Stomach (tissue), 9 donors: ENCODE measurements around the gene ST8SIA6. TPM values are rescaled to one million over a fixed set of nuclear protein-coding genes. Genes with fewer than 3 reads are reported as not detected.

Experiments
- DNase-seq, 2 donors: peaks; one replicate each; pipeline versions ENCODE4 v3.0.0 to v3.0.0-alpha.2; 2013 to 2019
- H3K27ac ChIP-seq, 5 donors: fragments of 200-600 bp in 4 of 5; sonication (generic) in 4 of 5; one replicate each; pipeline ENCODE4 v1.5.1; 2013 to 2019; ENCODE audit warnings: mild to moderate bottlenecking in 1 of 5, moderate library complexity in 1 of 5
- H3K27me3 ChIP-seq, 3 donors: fragments of 200-600 bp; sonication (generic); one replicate each; pipeline ENCODE4 v1.5.1; 2017 to 2019; ENCODE audit warnings: mixed run types in 1 of 3
- H3K36me3 ChIP-seq, 4 donors: fragments of 200-600 bp; sonication (generic); 1 replicate in 3 of 4; 2 replicates in 1 of 4; pipeline ENCODE4 v1.5.1; 2016 to 2019
- H3K4me1 ChIP-seq, 4 donors: fragments of 200-600 bp; sonication (generic); one replicate each; pipeline ENCODE4 v1.5.1; 2016 to 2019
- H3K4me3 ChIP-seq, 4 donors: fragments of 200-600 bp; sonication (generic) in 3 of 4; one replicate each; pipeline ENCODE4 v1.5.1; 2016 to 2019; ENCODE audit warnings: mild to moderate bottlenecking in 1 of 4
- H3K9me3 ChIP-seq, 4 donors: fragments of 200-600 bp; sonication (generic); one replicate each; pipeline ENCODE4 v1.5.1; 2016 to 2019
- CTCF ChIP-seq, 7 experiments: fragments of 450-650 bp in 4 of 7; fragments of 200-600 bp in 3 of 7; sonication (generic) in 3 of 7; IDR thresholded peaks; one replicate each; pipeline ENCODE4 v1.5.1; 2016 to 2019; ENCODE audit warnings: antibody characterized with exemption in 7 of 7, control low read depth in 2 of 7, mild to moderate bottlenecking in 1 of 7
- EP300 ChIP-seq: sonication (generic); formaldehyde crosslinking; IDR thresholded peaks from one replicate; pipeline ENCODE4 v1.6.1; 2017; ENCODE audit warnings: antibody characterized with exemption
- POLR2A ChIP-seq, 4 donors: fragments of 450-650 bp; IDR thresholded peaks; one replicate each; pipeline ENCODE4 v1.6.1; 2016; ENCODE audit warnings: antibody characterized with exemption in 4 of 4, control low read depth in 2 of 4, mild to moderate bottlenecking in 1 of 4, moderate library complexity in 1 of 4
- POLR2AphosphoS5 ChIP-seq, 3 donors: sonication (generic); formaldehyde crosslinking; IDR thresholded peaks; one replicate each; pipeline ENCODE4 v1.6.1; 2016; ENCODE audit warnings: antibody characterized with exemption in 3 of 3
- WGBS, 5 donors: extraction: QIAGEN DNeasy Blood & Tissue Kit in 3 of 5; methylation state at CpG; one replicate each; pipeline versions ENCODE4 v1.1.5 to v1.1.7; 2013 to 2018; 5-methylcytosine and 5-hydroxymethylcytosine counted together
- intact Hi-C: fragments of 100-400 bp; cut with DNase I; formaldehyde crosslinking; loops from one replicate; pipeline ENCODE4 v1.15.1; 2023; ENCODE audit warnings: low total_unique reads
- polyA plus RNA-seq, 3 donors: library from polyadenylated mRNA; stranded (reverse); fragments of 200-250 nt; gene quantifications; one replicate each; pipeline ENCODE4 v1.2.3, GENCODE V29; 2013
- total RNA-seq, 5 donors: library from RNA; depleted of rRNA; stranded (reverse); fragments of >200 nt; gene quantifications; one replicate each; pipeline versions ENCODE4 v1.1.0 to v1.2.3, GENCODE V29; 2014 to 2016
- donor health status: healthy with polysubstance abuse.
- donor health status: Bipolar disorder and iron deficiency.
- donor health status: healthy.

Gene ST8SIA6
- total and polyA plus RNA-seq, 8 donors: 0.08 to 3.7 (median 0.19) TPM; not detected in 5

- 43 to 55% (median 45%) methylated on average over 7 of the region's 7 CpGs for WGBS, 5 donors
- H3K4me3 ChIP-seq: no peak overlapping the region
- DNase-seq: peak in 1 of 2 donors; percentile 14
- H3K9me3 ChIP-seq: no peaks in the 10 kb centered on the region
- H3K4me1 ChIP-seq: peaks cover 0 to 17% (median 3%) of the 10 kb centered on the region in 4 donors
- intact Hi-C loops: no loop called here
- no peak overlapping the region for H3K27ac ChIP-seq
- H3K27me3 ChIP-seq: no peaks in the 10 kb centered on the region
- no peaks in the 10 kb centered on the region for H3K36me3 ChIP-seq
- TF ChIP-seq POLR2A (IDR thresholded peaks at IDR 0.05) (no peak), POLR2AphosphoS5 (IDR thresholded peaks at IDR 0.05) (no peak), CTCF (IDR thresholded peaks at IDR 0.05) (no peak), EP300 (no peak)
These were observed 70.4 kb downstream of the ST8SIA6 start for GRCh38 chr10:17383801-17384555.

- H3K27ac ChIP-seq: no peak overlapping the region
- intact Hi-C loops: no loop called here
These were observed 72.8 kb downstream of the ST8SIA6 start for GRCh38 chr10:17381502-17382142.

GRCh38 chr10:17380888-17381287 is 73.5 kb downstream of the ST8SIA6 start:
- H3K27ac ChIP-seq: no peak overlapping the region
- H3K27me3 ChIP-seq: no peaks in the 10 kb centered on the region
- TF ChIP-seq EP300: no peak
- no peak for TF ChIP-seq POLR2A (IDR thresholded peaks at IDR 0.05)
- no peak for TF ChIP-seq CTCF (IDR thresholded peaks at IDR 0.05)
- TF ChIP-seq POLR2AphosphoS5 (IDR thresholded peaks at IDR 0.05): no peak
- H3K4me1 ChIP-seq: peaks cover 0 to 17% (median 0%) of the 10 kb centered on the region in 4 donors
- DNase-seq: no peak
- no peaks in the 10 kb centered on the region for H3K36me3 ChIP-seq
- no peak overlapping the region for H3K4me3 ChIP-seq
- intact Hi-C loops: no loop called here
- H3K9me3 ChIP-seq: no peaks in the 10 kb centered on the region
- WGBS, 5 donors: 37 to 48% (median 44%) methylated on average over 5 of the region's 5 CpGs

More at GRCh38 chr10:17381502-17382142, 72.8 kb downstream of the ST8SIA6 start:
- Histone ChIP-seq H3K4me3 (no peak overlapping the region), H3K9me3 (no peaks in the 10 kb centered on the region), H3K36me3 (no peaks in the 10 kb centered on the region), H3K27me3 (no peaks in the 10 kb centered on the region), H3K4me1 (peaks cover 0 to 17% (median 0%) of the 10 kb centered on the region in 4 donors)
- no peak for TF ChIP-seq EP300
- no peak for TF ChIP-seq POLR2AphosphoS5 (IDR thresholded peaks at IDR 0.05)
- TF ChIP-seq CTCF (IDR thresholded peaks at IDR 0.05): no peak
- TF ChIP-seq POLR2A (IDR thresholded peaks at IDR 0.05): no peak
- 32 to 58% (median 42%) methylated on average over 4 of the region's 4 CpGs for WGBS, 5 donors
- DNase-seq: no peak

- TF ChIP-seq EP300 (no peak), CTCF (IDR thresholded peaks at IDR 0.05) (no peak), POLR2A (IDR thresholded peaks at IDR 0.05) (no peak), POLR2AphosphoS5 (IDR thresholded peaks at IDR 0.05) (no peak)
- 32 to 50% (median 37%) methylated on average over 1 of the region's 1 CpG for WGBS, 5 donors
- DNase-seq: no peak
- H3K27me3 ChIP-seq: no peaks in the 10 kb centered on the region
- intact Hi-C loops: no loop called here
- peaks cover 0 to 17% (median 0%) of the 10 kb centered on the region in 4 donors for H3K4me1 ChIP-seq
- no peak overlapping the region for H3K4me3 ChIP-seq
- H3K9me3 ChIP-seq: no peaks in the 10 kb centered on the region
- H3K36me3 ChIP-seq: no peaks in the 10 kb centered on the region
- no peak overlapping the region for H3K27ac ChIP-seq
These were observed 74.4 kb downstream of the ST8SIA6 start for GRCh38 chr10:17380016-17380415.
